Measurements from ENCODE around the gene TMTC1.

GRCh38 chr12:29499235-29499634 lies 284.5 kb downstream of the TMTC1 start:
- no peak for TF ChIP-seq CTCF (IDR thresholded peaks at IDR 0.05)
- no peak for TF ChIP-seq POLR2A (IDR thresholded peaks at IDR 0.05)
